KG1 (cell line): Measurements from ENCODE around the gene MRPS16.

Experiments used
- DNase-seq: peaks from one replicate; lab custom pipeline; 2025; lab: John Stamatoyannopoulos, UW

Gene MRPS16

DNA sequence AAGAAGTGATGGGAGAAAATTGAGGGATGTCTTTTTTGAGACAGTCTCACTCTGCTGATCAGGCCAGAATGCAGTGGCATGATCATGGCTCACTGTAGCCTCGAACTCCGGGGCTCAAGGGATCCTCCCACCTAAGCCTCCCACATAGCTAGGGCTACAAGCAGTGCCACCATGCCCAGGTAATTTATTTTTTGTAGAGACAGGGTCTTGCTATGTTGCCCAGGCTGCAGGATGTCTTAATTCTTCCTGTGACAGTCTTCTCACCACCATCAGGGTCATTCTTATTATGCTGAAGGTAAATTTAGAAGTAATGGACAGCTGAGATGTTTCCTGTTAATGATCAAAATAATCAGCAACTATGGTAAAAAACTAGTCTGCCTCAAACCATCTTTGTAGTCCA lies 12.5 kb downstream of the MRPS16 start:
- DNase-seq, result no peak

GRCh38 chr10:73238990-73239566 lies 13.4 kb downstream of the MRPS16 start:
- DNase-seq, result no peak

DNA sequence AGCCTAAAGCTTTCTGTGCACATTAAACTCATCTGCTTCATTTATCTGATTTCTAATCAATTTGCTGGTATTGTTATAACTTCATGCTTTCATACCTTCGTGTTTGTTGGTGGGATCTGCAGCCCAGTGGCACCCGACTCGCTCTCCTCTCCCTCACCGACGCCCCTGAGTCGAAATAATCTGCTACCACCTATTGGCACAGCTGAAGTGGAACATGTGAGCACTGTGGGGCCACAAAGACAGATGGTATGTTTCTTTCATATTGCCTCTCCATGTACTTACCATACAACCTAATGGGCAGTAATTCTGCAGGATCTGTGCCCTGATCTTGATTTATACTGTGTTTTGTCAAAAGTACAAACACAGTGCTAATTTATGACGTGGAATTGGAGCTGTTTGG lies 17.7 kb downstream of the MRPS16 start:
- no peak for DNase-seq

- DNase-seq, result no peak
Observed at GRCh38 chr10:73233883-73234282, 18.6 kb downstream of the MRPS16 start.

GRCh38 chr10:73232887-73233286 lies 19.6 kb downstream of the MRPS16 start:
- no peak for DNase-seq

GRCh38 chr10:73229567-73229966 lies 22.9 kb downstream of the MRPS16 start:
- peak; percentile 11 for DNase-seq

DNA sequence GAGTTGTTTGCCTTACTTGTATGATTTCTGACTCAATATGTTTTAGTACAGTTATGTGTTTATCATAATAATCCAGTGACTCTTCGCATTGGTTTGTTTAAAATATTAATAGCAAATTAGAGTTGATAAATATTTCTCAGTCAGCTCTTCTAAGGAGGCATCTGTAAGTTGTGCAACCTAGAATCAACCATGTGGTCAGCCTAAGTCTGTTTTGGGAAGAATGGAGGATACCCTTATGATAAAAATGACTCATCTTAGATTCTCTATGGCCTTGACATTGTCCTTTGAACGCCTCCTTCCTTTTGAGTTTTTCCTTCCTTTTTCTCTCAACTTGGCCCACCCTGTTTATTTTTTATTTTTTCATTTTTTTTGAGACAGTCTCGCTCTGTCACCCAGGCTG lies 24.2 kb downstream of the MRPS16 start:
- DNase-seq, result no peak

- no peak for DNase-seq
Observed at GRCh38 chr10:73226663-73227062, 25.8 kb downstream of the MRPS16 start.

GRCh38 chr10:73225518-73225917 lies 26.9 kb downstream of the MRPS16 start:
- DNase-seq, result no peak

GRCh38 chr10:73220989-73221388 lies 31.5 kb downstream of the MRPS16 start:
- no peak for DNase-seq

DNA sequence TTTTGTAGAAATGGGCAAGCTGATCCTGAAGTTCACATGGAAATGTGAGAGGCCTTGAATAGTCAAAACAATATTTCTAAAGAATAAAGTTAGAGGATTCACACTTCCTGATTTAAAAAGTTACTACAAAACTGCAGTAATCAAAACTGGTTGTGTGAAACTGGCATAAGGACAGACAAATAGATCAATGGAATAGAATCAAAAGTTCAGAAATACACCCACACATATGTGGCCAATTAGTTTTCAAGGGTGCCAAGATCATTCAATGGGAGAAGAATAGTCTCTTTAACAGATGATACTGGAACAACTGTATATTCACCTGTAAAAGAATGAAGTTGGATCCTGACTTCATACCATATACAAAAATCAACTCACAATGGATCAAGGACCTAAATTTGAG lies 33.1 kb downstream of the MRPS16 start:
- DNase-seq, result no peak

- peak; percentile 8 for DNase-seq
Observed at GRCh38 chr10:73218431-73219191, 33.8 kb downstream of the MRPS16 start.

GRCh38 chr10:73217628-73218027 lies 34.8 kb downstream of the MRPS16 start:
- no peak for DNase-seq

DNA sequence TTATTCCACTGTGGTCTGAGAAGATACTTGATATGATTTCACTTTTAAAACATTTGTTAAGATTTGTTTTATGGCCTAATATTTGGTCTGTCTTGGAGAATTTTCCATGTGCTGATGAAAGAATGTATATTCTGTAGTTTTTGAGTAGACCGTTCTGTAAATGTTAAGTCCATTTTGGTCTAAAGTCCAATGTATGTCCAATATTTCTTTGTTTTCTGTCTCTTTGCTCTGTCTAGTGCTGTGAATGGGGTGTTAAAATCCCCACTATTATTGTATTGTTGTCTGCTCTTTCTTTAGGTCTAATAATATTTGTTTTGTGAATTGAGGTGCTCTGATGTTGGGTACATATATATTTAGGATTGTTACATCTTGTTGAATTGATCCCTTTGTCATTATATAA lies 36.7 kb downstream of the MRPS16 start:
- no peak for DNase-seq

- no peak for DNase-seq
Observed at GRCh38 chr10:73211106-73211811, 41.2 kb downstream of the MRPS16 start.

DNA sequence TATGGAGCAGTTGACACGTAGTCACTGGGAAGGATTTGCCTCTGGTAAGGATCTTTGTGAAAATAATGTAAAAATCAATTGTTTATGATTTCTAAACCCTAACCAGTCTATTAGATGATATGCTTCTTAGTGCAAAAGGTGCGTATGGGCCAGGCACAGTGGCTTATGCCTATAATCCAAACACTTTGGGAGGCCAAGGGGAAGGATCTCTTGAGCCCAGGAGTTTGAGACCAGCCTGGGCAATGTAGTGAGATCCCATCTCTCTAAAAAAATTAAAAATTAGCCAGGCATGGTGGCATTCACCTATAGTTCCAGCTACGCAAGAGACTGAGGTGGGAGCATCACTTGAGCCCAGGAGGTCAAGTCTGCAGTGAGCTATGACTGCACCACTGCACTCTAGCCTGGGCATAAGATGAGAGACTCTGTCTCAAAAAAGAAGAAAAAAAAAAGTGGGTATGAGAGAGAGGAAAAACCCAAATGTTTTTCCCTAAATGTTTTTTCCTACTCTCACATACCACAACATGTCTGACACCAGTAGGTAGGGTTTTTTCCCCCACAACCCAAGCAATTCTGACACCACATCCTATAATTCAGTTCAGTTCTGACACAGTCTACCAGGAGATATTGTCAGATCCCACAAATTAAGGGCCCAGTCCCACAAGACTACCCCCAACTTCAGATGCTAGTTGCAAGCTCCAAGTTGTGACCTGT lies 41.9 kb downstream of the MRPS16 start:
- no peak for DNase-seq

- DNase-seq, result no peak
Observed at GRCh38 chr10:73209705-73210104, 42.7 kb downstream of the MRPS16 start.

DNA sequence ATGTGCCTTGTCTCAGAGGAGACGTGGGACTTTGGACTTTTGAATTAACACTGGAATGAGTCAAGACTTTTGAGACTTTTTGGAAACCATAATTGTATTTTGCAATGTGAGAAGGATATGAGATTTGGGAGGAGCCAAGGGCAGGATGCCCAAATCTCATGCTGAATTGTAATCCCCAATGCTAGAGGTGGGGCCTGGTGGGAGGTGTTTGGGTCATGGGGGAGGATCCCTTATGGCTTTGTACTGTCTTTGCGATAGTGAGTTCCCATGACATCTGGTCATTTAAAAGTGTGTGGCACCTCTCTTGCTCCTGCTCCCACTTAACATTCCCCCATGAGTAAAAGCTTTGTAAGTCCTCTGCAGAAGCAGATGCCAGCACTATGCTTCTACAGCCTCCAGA lies 44.6 kb downstream of the MRPS16 start:
- no peak for DNase-seq

DNA sequence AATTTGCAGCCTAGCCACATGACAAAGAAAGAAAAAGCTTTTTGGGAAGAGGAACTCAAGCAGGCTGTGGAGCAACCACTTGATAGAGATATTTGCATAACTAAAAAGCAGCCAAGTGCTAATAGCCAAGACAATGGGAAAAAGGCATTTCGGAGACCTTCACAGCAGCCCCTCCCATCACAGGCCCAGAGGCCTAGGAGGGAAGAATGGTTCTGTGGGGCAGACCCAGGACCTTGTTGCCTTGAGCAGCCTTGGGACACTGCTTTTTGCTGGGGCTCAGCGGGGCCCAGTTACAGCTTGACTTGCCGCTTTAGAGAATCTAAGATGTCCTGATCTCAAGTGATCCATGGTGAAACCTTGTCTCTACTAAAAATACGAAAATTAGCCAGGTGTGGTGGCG lies 46.1 kb downstream of the MRPS16 start:
- no peak for DNase-seq

- no peak for DNase-seq
Observed at GRCh38 chr10:73205890-73206289, 46.6 kb downstream of the MRPS16 start.

- DNase-seq, result no peak
Observed at GRCh38 chr10:73205081-73205480, 47.4 kb downstream of the MRPS16 start.
